ENCODE data around the gene AWAT1. TPM values are rescaled to one million over a fixed set of nuclear protein-coding genes. Genes with fewer than 3 reads are reported as not detected.

The AWAT1 gene
- polyA plus RNA-seq, 1 donor (not counting 4 experiments of a cell fraction or from before 2014, with no cell fraction given), result not detected

GRCh38 chrX:70279081-70279480 is 44.6 kb downstream of the AWAT1 start:
- H3K27me3 ChIP-seq (ENCODE audit: control insufficient read depth, extremely low read depth, insufficient read depth, low read length), result no peaks in the 10 kb centered on the region
- H3K9me3 ChIP-seq (ENCODE audit: control insufficient read depth, low read depth, low read length), result peaks cover 2% of the 10 kb centered on the region
- no peaks in the 10 kb centered on the region for H3K9me1 ChIP-seq (ENCODE audit: control insufficient read depth, extremely low read depth, insufficient read depth, low read length)
- dilution Hi-C loops (cut with MboI; ENCODE audit: extremely low pct_ligation_motif_present, low sequenced_read_pairs), result no loop called here
- H3K27ac ChIP-seq (ENCODE audit: control insufficient read depth, insufficient read depth, low read length), result no peak overlapping the region
- no peak for FAIRE-seq
- no peaks in the 10 kb centered on the region for H3K36me3 ChIP-seq (ENCODE audit: control insufficient read depth in 2 of 2, extremely low read depth in 1 of 2, insufficient read depth in 2 of 2, low read length in 2 of 2)
- H3K9ac ChIP-seq (ENCODE audit: control insufficient read depth, extremely low read depth, insufficient read depth, low read length), result no peak overlapping the region
- no peaks in the 10 kb centered on the region for H4K20me1 ChIP-seq (ENCODE audit: control insufficient read depth, extremely low read depth, insufficient read depth, low read length)
- no peak overlapping the region for H3K4me2 ChIP-seq (ENCODE audit: control insufficient read depth, extremely low read depth, insufficient read depth, low read depth, low read length)
- H3K79me2 ChIP-seq (ENCODE audit: control insufficient read depth, insufficient read depth, low read length), result no peaks in the 10 kb centered on the region
- no peak for TF ChIP-seq EZH2 (IDR thresholded peaks at IDR 0.05; ENCODE audit: low read length)
- TF ChIP-seq CTCF (optimal IDR thresholded peaks at IDR 0.05 in 1 of 3, IDR thresholded peaks at IDR 0.05 in 1 of 3, conservative IDR thresholded peaks at IDR 0.05 in 1 of 3; ENCODE audit: extremely low read depth in 1 of 3, insufficient read depth in 2 of 3, low read length in 3 of 3), result no peak
- no peak overlapping the region for H3K4me3 ChIP-seq (ENCODE audit: control insufficient read depth in 2 of 3, extremely low read depth in 1 of 3, insufficient read depth in 2 of 3, low read depth in 1 of 3, low read length in 3 of 3)
- no peaks in the 10 kb centered on the region for H3K4me1 ChIP-seq (ENCODE audit: control insufficient read depth, extremely low read depth, insufficient read depth, low read length)
- H2AFZ ChIP-seq (ENCODE audit: control insufficient read depth, low read length), result no peak overlapping the region
- no peak for DNase-seq (ENCODE audit: low read depth, low spot score)

GRCh38 chrX:70280573-70280972 is 46.1 kb downstream of the AWAT1 start:
- H3K27me3 ChIP-seq (ENCODE audit: control insufficient read depth, extremely low read depth, insufficient read depth, low read length), result no peaks in the 10 kb centered on the region
- no peaks in the 10 kb centered on the region for H3K79me2 ChIP-seq (ENCODE audit: control insufficient read depth, insufficient read depth, low read length)
- TF ChIP-seq EZH2 (IDR thresholded peaks at IDR 0.05; ENCODE audit: low read length) (no peak), CTCF (optimal IDR thresholded peaks at IDR 0.05 in 1 of 3, IDR thresholded peaks at IDR 0.05 in 1 of 3, conservative IDR thresholded peaks at IDR 0.05 in 1 of 3; ENCODE audit: extremely low read depth in 1 of 3, insufficient read depth in 2 of 3, low read length in 3 of 3) (no peak)
- no peaks in the 10 kb centered on the region for H4K20me1 ChIP-seq (ENCODE audit: control insufficient read depth, extremely low read depth, insufficient read depth, low read length)
- no peak overlapping the region for H3K4me3 ChIP-seq (ENCODE audit: control insufficient read depth in 2 of 3, extremely low read depth in 1 of 3, insufficient read depth in 2 of 3, low read depth in 1 of 3, low read length in 3 of 3)
- no peak overlapping the region for H3K4me2 ChIP-seq (ENCODE audit: control insufficient read depth, extremely low read depth, insufficient read depth, low read depth, low read length)
- H3K4me1 ChIP-seq (ENCODE audit: control insufficient read depth, extremely low read depth, insufficient read depth, low read length), result no peaks in the 10 kb centered on the region
- H3K9me3 ChIP-seq (ENCODE audit: control insufficient read depth, low read depth, low read length), result peaks cover 2% of the 10 kb centered on the region
- no peaks in the 10 kb centered on the region for H3K36me3 ChIP-seq (ENCODE audit: control insufficient read depth in 2 of 2, extremely low read depth in 1 of 2, insufficient read depth in 2 of 2, low read length in 2 of 2)
- H3K9ac ChIP-seq (ENCODE audit: control insufficient read depth, extremely low read depth, insufficient read depth, low read length), result no peak overlapping the region
- dilution Hi-C loops (cut with MboI; ENCODE audit: extremely low pct_ligation_motif_present, low sequenced_read_pairs), result no loop called here
- FAIRE-seq (no peak), DNase-seq (ENCODE audit: low read depth, low spot score) (no peak)
- no peaks in the 10 kb centered on the region for H3K9me1 ChIP-seq (ENCODE audit: control insufficient read depth, extremely low read depth, insufficient read depth, low read length)
- no peak overlapping the region for H2AFZ ChIP-seq (ENCODE audit: control insufficient read depth, low read length)
- H3K27ac ChIP-seq (ENCODE audit: control insufficient read depth, insufficient read depth, low read length), result no peak overlapping the region

Measured in keratinocyte (primary cell).